ENCODE results near the gene RPAP3.

RPAP3 gene

DNA sequence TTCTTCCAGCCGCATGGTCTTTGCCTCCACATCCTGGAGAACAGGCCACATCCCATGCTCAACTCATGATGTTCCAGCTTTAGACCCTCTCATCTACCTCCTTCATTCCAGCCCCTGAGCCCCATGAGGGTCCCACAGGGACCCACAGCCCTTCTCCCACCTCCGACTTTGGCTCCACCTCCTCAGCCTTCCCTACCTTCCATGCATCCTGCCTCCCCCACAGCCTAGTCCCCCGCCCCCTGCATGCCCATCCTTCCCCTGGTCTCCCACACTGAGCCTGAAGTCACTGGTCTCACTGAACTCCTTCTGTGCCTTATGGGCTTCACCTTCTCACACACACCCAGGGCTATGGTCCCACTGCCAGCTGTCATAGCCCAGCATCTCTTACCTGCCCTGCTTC is 43.1 kb upstream of the RPAP3 start:
- H3K27ac ChIP-seq (ENCODE audit: low read depth, low read length) = no peak overlapping the region
- H3K4me3 ChIP-seq (ENCODE audit: low read depth in 1 of 5, low read length in 5 of 5) = no peak overlapping the region
- no peak overlapping the region for H3K9ac ChIP-seq (ENCODE audit: low read length in 5 of 5)
- peaks cover 0 to 7% (median 0%) of the 10 kb centered on the region in 5 donors for H3K27me3 ChIP-seq (ENCODE audit: control insufficient read depth in 5 of 5, insufficient read depth in 4 of 5, low read length in 5 of 5)
- H3K36me3 ChIP-seq (ENCODE audit: control insufficient read depth in 5 of 5, insufficient read depth in 5 of 5, low read length in 5 of 5) = peaks cover 0 to 76% (median 49%) of the 10 kb centered on the region in 5 donors
- H3K9me3 ChIP-seq (ENCODE audit: control insufficient read depth in 5 of 5, low read length in 5 of 5) = no peaks in the 10 kb centered on the region
- peaks cover 8 to 45% (median 14%) of the 10 kb centered on the region in 5 donors for H3K4me1 ChIP-seq (ENCODE audit: control insufficient read depth in 5 of 5, insufficient read depth in 5 of 5, low read length in 5 of 5)

DNA sequence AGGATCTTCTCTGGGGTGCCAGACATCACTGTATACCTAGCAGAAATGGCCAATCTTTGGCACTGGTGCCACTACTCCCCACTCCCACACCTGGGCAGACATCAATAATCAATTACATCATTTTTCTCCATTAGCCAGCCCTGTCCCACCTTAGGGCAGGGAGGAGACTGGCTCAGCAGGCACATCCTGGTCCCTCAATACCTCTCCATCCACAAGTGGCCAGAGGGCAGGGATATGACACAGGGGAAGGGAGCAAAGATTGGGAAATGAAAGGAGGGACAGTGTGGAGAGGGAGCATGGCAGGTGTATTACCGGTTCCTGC is 42.6 kb upstream of the RPAP3 start:
- Histone ChIP-seq H3K36me3 (ENCODE audit: control insufficient read depth in 5 of 5, insufficient read depth in 5 of 5, low read length in 5 of 5) (peaks cover 0 to 80% (median 53%) of the 10 kb centered on the region in 5 donors), H3K9me3 (ENCODE audit: control insufficient read depth in 5 of 5, low read length in 5 of 5) (no peaks in the 10 kb centered on the region), H3K27ac (ENCODE audit: low read depth, low read length) (no peak overlapping the region), H3K9ac (ENCODE audit: low read length in 5 of 5) (no peak overlapping the region), H3K27me3 (ENCODE audit: control insufficient read depth in 5 of 5, insufficient read depth in 4 of 5, low read length in 5 of 5) (peaks cover 0 to 7% (median 0%) of the 10 kb centered on the region in 5 donors), H3K4me3 (ENCODE audit: low read depth in 1 of 5, low read length in 5 of 5) (no peak overlapping the region), H3K4me1 (ENCODE audit: control insufficient read depth in 5 of 5, insufficient read depth in 5 of 5, low read length in 5 of 5) (peaks cover 7 to 45% (median 10%) of the 10 kb centered on the region in 5 donors)

DNA sequence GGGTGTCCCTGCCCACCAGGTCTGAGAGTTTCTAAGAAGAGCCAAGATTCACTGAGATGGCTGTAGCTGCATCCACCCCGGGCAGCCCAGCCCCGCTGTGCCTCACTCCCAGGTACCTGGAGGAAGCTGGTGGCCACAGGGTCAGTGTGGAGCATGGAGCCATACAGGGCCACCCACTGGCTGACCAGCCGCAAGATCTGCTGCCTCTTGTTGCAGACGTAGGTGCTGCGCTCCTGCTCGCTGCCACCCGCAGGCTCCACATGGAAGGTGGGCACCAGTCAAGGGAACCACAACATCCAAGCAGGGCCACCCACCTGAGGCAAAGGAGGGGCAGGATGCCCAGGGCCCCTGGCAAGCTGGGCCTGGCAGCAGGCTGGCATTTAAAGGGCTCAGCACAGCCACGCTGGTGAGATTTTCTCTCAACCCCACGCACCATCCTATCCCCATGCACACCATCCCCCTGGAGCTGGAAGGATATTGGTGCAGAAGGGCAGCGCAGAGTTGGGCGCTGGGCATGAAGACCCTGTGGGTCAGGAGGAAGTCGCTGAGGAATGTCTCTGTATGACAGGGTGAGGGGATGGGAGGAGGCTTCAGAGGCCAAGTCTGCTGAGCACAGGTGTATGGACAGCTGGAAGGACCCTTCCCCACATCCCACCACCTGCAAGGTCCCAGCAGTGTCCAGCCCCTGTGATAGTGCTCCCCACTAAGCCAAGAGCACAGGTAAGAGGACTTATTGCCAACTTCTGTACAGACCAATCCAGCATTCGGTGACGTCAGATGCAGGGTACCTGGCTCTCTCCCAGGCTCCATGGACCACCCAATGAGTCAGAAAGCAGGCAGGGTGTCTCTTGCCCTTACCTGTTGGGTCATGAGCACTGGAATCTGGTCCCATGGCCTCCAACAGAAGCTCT is 42.0 kb upstream of the RPAP3 start:
- Histone ChIP-seq H3K4me1 (ENCODE audit: control insufficient read depth in 5 of 5, insufficient read depth in 5 of 5, low read length in 5 of 5) (peaks cover under 1 to 41% (median 8%) of the 10 kb centered on the region in 5 donors), H3K27ac (ENCODE audit: low read depth, low read length) (no peak overlapping the region), H3K9me3 (ENCODE audit: control insufficient read depth in 5 of 5, low read length in 5 of 5) (no peaks in the 10 kb centered on the region), H3K36me3 (ENCODE audit: control insufficient read depth in 5 of 5, insufficient read depth in 5 of 5, low read length in 5 of 5) (peaks cover 0 to 84% (median 55%) of the 10 kb centered on the region in 5 donors), H3K27me3 (ENCODE audit: control insufficient read depth in 5 of 5, insufficient read depth in 4 of 5, low read length in 5 of 5) (peaks cover 0 to 7% (median 0%) of the 10 kb centered on the region in 5 donors), H3K4me3 (ENCODE audit: low read depth in 1 of 5, low read length in 5 of 5) (no peak overlapping the region), H3K9ac (ENCODE audit: low read length in 5 of 5) (no peak overlapping the region)

DNA sequence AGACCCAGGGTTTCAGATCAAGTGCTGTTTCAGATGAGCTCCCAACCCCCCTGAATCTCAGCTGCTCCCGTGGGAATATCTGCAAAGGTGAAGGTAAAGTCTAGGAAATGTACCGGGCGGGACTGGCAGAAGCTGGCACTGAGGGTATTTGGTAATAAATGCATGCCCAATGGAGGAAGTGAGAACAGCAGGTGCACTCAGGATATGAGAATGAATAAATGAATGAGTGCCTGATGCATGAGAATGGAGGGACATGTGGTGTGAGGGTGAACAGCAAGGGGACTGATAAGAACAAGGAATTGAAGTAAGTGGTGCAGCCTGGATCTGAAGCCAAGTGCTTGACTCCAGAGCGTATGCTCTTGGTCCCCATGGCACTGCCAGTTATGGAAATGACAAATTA is 41.3 kb upstream of the RPAP3 start:
- H3K36me3 ChIP-seq (ENCODE audit: control insufficient read depth in 5 of 5, insufficient read depth in 5 of 5, low read length in 5 of 5) = peaks cover 0 to 84% (median 55%) of the 10 kb centered on the region in 5 donors
- no peaks in the 10 kb centered on the region for H3K9me3 ChIP-seq (ENCODE audit: control insufficient read depth in 5 of 5, low read length in 5 of 5)
- no peak overlapping the region for H3K4me3 ChIP-seq (ENCODE audit: low read depth in 1 of 5, low read length in 5 of 5)
- peaks cover 0 to 39% (median 4%) of the 10 kb centered on the region in 5 donors for H3K4me1 ChIP-seq (ENCODE audit: control insufficient read depth in 5 of 5, insufficient read depth in 5 of 5, low read length in 5 of 5)
- H3K9ac ChIP-seq (ENCODE audit: low read length in 5 of 5) = no peak overlapping the region
- peaks cover 0 to 7% (median 0%) of the 10 kb centered on the region in 5 donors for H3K27me3 ChIP-seq (ENCODE audit: control insufficient read depth in 5 of 5, insufficient read depth in 4 of 5, low read length in 5 of 5)
- no peak overlapping the region for H3K27ac ChIP-seq (ENCODE audit: low read depth, low read length)

DNA sequence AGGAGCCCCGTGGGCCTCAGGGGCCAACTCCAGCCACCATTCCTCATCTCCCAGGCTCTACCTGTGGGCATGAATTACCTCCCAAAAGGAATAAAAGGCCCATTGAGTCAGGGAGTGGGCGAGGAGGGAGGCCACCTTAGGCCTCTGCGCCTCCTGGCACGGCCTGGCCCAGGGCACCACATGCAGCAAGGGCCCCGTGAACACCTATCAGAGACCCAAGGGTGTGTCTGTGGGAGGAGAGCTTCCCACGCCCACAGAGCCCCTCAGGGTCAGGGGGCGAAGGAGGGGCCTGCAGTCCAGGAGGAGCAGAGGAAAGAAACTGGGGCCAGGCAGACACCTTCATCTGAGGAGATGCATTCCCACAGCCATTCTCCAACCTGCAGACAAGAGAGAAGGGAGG is 40.7 kb upstream of the RPAP3 start:
- Histone ChIP-seq H3K4me1 (ENCODE audit: control insufficient read depth in 5 of 5, insufficient read depth in 5 of 5, low read length in 5 of 5) (peaks cover 0 to 39% (median 4%) of the 10 kb centered on the region in 5 donors), H3K27me3 (ENCODE audit: control insufficient read depth in 5 of 5, insufficient read depth in 4 of 5, low read length in 5 of 5) (peaks cover 0 to 7% (median 0%) of the 10 kb centered on the region in 5 donors), H3K4me3 (ENCODE audit: low read depth in 1 of 5, low read length in 5 of 5) (no peak overlapping the region), H3K36me3 (ENCODE audit: control insufficient read depth in 5 of 5, insufficient read depth in 5 of 5, low read length in 5 of 5) (peaks cover 0 to 79% (median 53%) of the 10 kb centered on the region in 5 donors), H3K9me3 (ENCODE audit: control insufficient read depth in 5 of 5, low read length in 5 of 5) (no peaks in the 10 kb centered on the region), H3K9ac (ENCODE audit: low read length in 5 of 5) (no peak overlapping the region), H3K27ac (ENCODE audit: low read depth, low read length) (no peak overlapping the region)

DNA sequence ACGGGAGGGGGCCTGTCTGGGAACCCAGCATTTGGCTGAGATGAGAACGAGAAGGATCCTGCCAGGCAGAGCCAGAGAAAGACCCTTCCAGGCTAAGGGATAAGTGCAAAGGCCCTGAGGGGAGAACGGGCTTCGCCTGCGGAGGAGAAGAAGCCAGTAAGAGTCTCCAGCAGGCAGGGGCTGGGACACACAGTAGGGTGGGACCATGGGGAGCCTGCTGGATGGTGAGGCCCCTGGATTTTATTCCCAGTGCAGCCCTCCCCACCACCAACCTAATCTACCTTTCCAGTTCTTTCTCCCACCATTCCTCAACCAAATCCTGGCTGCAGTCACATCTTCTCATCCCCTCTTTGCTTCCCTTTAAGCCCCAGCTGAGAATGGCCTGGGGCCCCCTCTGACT is 40.2 kb upstream of the RPAP3 start:
- peaks cover 0 to 74% (median 51%) of the 10 kb centered on the region in 5 donors for H3K36me3 ChIP-seq (ENCODE audit: control insufficient read depth in 5 of 5, insufficient read depth in 5 of 5, low read length in 5 of 5)
- H3K9me3 ChIP-seq (ENCODE audit: control insufficient read depth in 5 of 5, low read length in 5 of 5) = no peaks in the 10 kb centered on the region
- no peak overlapping the region for H3K9ac ChIP-seq (ENCODE audit: low read length in 5 of 5)
- H3K4me3 ChIP-seq (ENCODE audit: low read depth in 1 of 5, low read length in 5 of 5) = no peak overlapping the region
- H3K27me3 ChIP-seq (ENCODE audit: control insufficient read depth in 5 of 5, insufficient read depth in 4 of 5, low read length in 5 of 5) = peaks cover 0 to 7% (median 0%) of the 10 kb centered on the region in 5 donors
- H3K27ac ChIP-seq (ENCODE audit: low read depth, low read length) = no peak overlapping the region
- H3K4me1 ChIP-seq (ENCODE audit: control insufficient read depth in 5 of 5, insufficient read depth in 5 of 5, low read length in 5 of 5) = peaks cover 3 to 39% (median 6%) of the 10 kb centered on the region in 5 donors

DNA sequence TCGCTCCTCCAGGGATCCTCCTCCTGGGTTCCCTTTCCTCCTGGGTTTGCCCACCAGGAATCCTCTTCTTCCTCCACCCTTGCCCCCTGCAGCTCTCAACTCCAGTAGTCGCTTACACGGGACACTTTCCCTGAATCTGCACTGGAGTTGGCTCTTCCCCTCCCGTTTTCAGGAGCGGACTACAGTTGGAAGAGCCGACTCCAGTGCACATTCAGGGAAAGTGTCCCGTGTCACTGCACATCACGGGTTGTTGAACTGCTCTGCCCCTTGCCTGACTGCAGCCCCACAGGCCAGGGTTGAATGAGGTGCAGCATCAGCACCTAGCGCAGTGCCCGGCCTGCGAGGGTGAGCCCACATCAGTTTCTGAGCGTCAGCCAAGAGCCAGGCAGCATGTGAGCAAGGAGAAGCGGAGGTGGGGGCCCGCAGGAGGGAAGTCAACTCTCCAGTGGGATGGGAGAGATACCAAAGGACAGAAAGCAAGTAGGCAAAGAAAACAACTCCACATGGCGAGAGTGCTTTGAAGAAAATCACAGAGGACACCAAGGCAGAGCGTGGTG is 39.7 kb upstream of the RPAP3 start:
- H3K27ac ChIP-seq (ENCODE audit: low read depth, low read length) = no peak overlapping the region
- H3K9ac ChIP-seq (ENCODE audit: low read length in 5 of 5) = no peak overlapping the region
- no peaks in the 10 kb centered on the region for H3K9me3 ChIP-seq (ENCODE audit: control insufficient read depth in 5 of 5, low read length in 5 of 5)
- no peak overlapping the region for H3K4me3 ChIP-seq (ENCODE audit: low read depth in 1 of 5, low read length in 5 of 5)
- H3K4me1 ChIP-seq (ENCODE audit: control insufficient read depth in 5 of 5, insufficient read depth in 5 of 5, low read length in 5 of 5) = peaks cover 4 to 39% (median 11%) of the 10 kb centered on the region in 5 donors
- peaks cover 0 to 7% (median 0%) of the 10 kb centered on the region in 5 donors for H3K27me3 ChIP-seq (ENCODE audit: control insufficient read depth in 5 of 5, insufficient read depth in 4 of 5, low read length in 5 of 5)
- peaks cover 0 to 69% (median 49%) of the 10 kb centered on the region in 5 donors for H3K36me3 ChIP-seq (ENCODE audit: control insufficient read depth in 5 of 5, insufficient read depth in 5 of 5, low read length in 5 of 5)

DNA sequence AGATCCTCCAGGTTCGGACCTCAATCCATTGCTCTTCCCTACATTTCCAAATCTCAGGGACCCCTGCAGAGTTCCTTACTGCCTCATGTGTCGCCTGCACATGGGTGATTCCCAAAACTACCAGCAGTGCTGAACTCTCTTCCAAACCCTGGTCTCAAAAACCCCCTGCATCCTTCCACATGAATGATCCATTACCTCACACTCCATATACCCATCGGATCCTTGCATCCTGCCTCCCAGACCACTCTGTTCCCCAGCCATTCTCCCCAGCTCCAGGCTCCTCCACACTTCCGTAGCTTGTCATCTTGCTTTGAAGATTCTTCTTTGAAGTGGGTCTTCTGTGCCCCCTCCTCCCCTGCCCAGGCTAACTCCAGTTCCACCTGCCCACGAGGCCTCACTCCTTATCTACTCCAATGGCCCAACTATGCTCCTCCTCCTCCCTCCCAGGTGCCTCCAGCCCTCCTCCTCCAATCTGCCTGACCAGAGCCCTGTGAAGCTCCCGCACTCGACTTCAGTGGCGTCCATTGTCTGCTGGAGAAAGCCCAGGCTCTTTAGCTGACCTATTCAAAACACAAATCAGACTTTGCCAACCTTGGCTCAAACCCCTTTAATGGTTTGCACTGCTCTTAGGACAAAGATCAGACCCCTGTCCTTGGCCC is 39.1 kb upstream of the RPAP3 start:
- Histone ChIP-seq H3K4me1 (ENCODE audit: control insufficient read depth in 5 of 5, insufficient read depth in 5 of 5, low read length in 5 of 5) (peaks cover 7 to 39% (median 16%) of the 10 kb centered on the region in 5 donors), H3K27ac (ENCODE audit: low read depth, low read length) (no peak overlapping the region), H3K4me3 (ENCODE audit: low read depth in 1 of 5, low read length in 5 of 5) (no peak overlapping the region), H3K36me3 (ENCODE audit: control insufficient read depth in 5 of 5, insufficient read depth in 5 of 5, low read length in 5 of 5) (peaks cover 0 to 62% (median 42%) of the 10 kb centered on the region in 5 donors), H3K9ac (ENCODE audit: low read length in 5 of 5) (no peak overlapping the region), H3K27me3 (ENCODE audit: control insufficient read depth in 5 of 5, insufficient read depth in 4 of 5, low read length in 5 of 5) (peaks cover 0 to 7% (median 0%) of the 10 kb centered on the region in 5 donors), H3K9me3 (ENCODE audit: control insufficient read depth in 5 of 5, low read length in 5 of 5) (no peaks in the 10 kb centered on the region)

DNA sequence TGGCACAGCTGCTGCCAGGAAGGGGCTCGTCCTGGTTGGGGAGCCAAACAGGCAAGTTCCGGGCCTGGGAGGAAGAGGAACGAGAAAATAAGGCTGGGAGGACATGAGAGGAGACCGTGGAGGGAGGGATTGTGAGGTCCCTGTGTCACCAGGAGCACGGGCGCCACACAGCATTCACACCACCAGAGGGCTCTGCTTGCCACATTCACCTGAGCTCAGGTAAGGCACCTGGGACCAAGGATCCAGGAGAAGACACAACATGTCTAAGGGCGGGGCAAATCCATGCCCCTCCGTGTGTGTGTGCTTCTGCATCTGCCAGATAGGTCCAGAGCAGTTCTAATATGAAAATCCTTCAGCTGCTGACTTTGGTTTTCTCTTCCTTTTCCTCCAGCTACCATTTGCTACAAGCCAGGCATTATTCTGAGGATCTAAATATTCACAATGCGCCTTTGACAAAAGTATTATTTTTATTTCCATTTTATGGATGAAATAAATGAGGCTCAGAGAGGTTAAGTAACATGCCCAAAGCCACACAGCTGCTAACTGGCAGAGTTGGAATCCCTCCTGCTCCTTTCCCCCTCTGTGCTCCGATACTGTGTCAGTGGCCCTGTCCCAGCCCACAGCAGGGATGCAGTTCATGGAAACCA is 38.3 kb upstream of the RPAP3 start:
- H3K4me3 ChIP-seq (ENCODE audit: low read depth in 1 of 5, low read length in 5 of 5) = no peak overlapping the region
- H3K9me3 ChIP-seq (ENCODE audit: control insufficient read depth in 5 of 5, low read length in 5 of 5) = no peaks in the 10 kb centered on the region
- H3K27me3 ChIP-seq (ENCODE audit: control insufficient read depth in 5 of 5, insufficient read depth in 4 of 5, low read length in 5 of 5) = peaks cover 0 to 7% (median 0%) of the 10 kb centered on the region in 5 donors
- H3K27ac ChIP-seq (ENCODE audit: low read depth, low read length) = no peak overlapping the region
- H3K9ac ChIP-seq (ENCODE audit: low read length in 5 of 5) = no peak overlapping the region
- peaks cover 7 to 43% (median 23%) of the 10 kb centered on the region in 5 donors for H3K4me1 ChIP-seq (ENCODE audit: control insufficient read depth in 5 of 5, insufficient read depth in 5 of 5, low read length in 5 of 5)
- peaks cover 0 to 58% (median 36%) of the 10 kb centered on the region in 5 donors for H3K36me3 ChIP-seq (ENCODE audit: control insufficient read depth in 5 of 5, insufficient read depth in 5 of 5, low read length in 5 of 5)

Measured in subcutaneous abdominal adipose tissue (tissue), 5 donors.